Esophagus (tissue), 2 donors: ENCODE data around the gene TOR1AIP2. TPM values are rescaled to one million over a fixed set of nuclear protein-coding genes. Genes with fewer than 3 reads are reported as not detected.

Experiments
- H3K27ac ChIP-seq, 2 donors: one replicate each; pipeline ENCODE4 v1.5.1; 2013; ENCODE audit warnings: low read depth in 2 of 2, mild to moderate bottlenecking in 2 of 2, inconsistent platforms in 1 of 2, low read length in 1 of 2, moderate library complexity in 1 of 2
- H3K27me3 ChIP-seq, 2 donors: one replicate each; pipeline ENCODE4 v1.6.1; 2013; ENCODE audit warnings: low read length in 2 of 2, control low read depth in 1 of 2, mild to moderate bottlenecking in 1 of 2; ENCODE audit not compliant: insufficient read depth in 2 of 2, control insufficient read depth in 1 of 2
- H3K36me3 ChIP-seq, 2 donors: one replicate each; pipeline ENCODE4 v1.6.1; 2013; ENCODE audit warnings: low read length in 1 of 2; ENCODE audit not compliant: control insufficient read depth in 2 of 2, insufficient read depth in 2 of 2
- H3K4me1 ChIP-seq, 2 donors: one replicate each; pipeline ENCODE4 v1.6.1; 2013; ENCODE audit warnings: low read length in 1 of 2; ENCODE audit not compliant: control insufficient read depth in 2 of 2, insufficient read depth in 2 of 2
- H3K4me3 ChIP-seq, 2 donors: one replicate each; pipeline ENCODE4 v1.5.1; 2013; ENCODE audit warnings: low read length in 2 of 2, mild to moderate bottlenecking in 2 of 2, low read depth in 1 of 2, moderate library complexity in 1 of 2
- H3K9me3 ChIP-seq, 2 donors: one replicate each; pipeline ENCODE4 v1.6.1; 2013; ENCODE audit warnings: mild to moderate bottlenecking in 2 of 2, low read depth in 1 of 2, low read length in 1 of 2, moderate library complexity in 1 of 2; ENCODE audit not compliant: control insufficient read depth in 2 of 2, insufficient read depth in 1 of 2
- WGBS, 2 donors: extraction: QIAGEN DNeasy Blood & Tissue Kit; methylation state at CpG; one replicate each; pipeline ENCODE4 v1.1.7; 2013; 5-methylcytosine and 5-hydroxymethylcytosine counted together
- polyA plus RNA-seq, 2 donors: library from polyadenylated mRNA; stranded (reverse); fragments of 200-250 nt; gene quantifications; one replicate each; pipeline ENCODE4 v1.2.3, GENCODE V29; 2013
- donor health status: healthy with polysubstance abuse.
- donor health status: Bipolar disorder and iron deficiency.

Gene TOR1AIP2
- polyA plus RNA-seq, 2 donors = 8.1 to 20.6 TPM

GRCh38 chr1:179821524-179821923, 56.1 kb downstream of the TOR1AIP2 start:
- Histone ChIP-seq H3K4me3 (no peak overlapping the region), H3K36me3 (no peaks in the 10 kb centered on the region), H3K4me1 (no peaks in the 10 kb centered on the region), H3K27me3 (no peaks in the 10 kb centered on the region), H3K27ac (no peak overlapping the region), H3K9me3 (no peaks in the 10 kb centered on the region)
- WGBS, 2 donors = 88% methylated on average over 9 of the region's 9 CpGs

- Histone ChIP-seq H3K4me3 (no peak overlapping the region), H3K27me3 (no peaks in the 10 kb centered on the region), H3K4me1 (no peaks in the 10 kb centered on the region), H3K36me3 (no peaks in the 10 kb centered on the region), H3K9me3 (no peaks in the 10 kb centered on the region), H3K27ac (no peak overlapping the region)
- 86 to 88% methylated on average over 9 of the region's 9 CpGs for whole genome bisulfite sequencing, 2 donors
Measured at GRCh38 chr1:179820226-179820970, 57.2 kb downstream of the TOR1AIP2 start.

DNA sequence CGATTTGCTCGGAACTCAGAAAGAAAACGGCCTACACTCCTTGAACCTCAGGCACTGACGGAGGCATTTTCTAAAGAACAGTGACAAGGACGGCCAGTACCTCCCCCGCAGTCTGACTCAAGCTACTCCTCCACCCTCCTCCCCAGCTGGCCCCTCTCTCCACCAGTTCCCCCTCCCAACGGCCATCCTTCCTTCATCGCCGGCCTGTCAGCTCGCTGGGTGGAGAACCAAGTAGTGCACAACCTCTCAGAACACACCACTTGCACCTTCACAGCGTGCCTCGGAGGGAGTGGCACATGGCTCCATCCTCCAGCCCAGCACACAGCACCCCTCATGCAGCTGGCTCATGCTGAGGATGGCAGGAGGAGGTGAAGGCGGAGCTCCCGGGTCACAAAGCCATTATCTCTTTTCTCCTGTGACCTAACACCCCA, 58.8 kb downstream of the TOR1AIP2 start:
- Histone ChIP-seq H3K27ac (no peak overlapping the region), H3K4me1 (peaks cover 0 to 5% of the 10 kb centered on the region in 2 donors), H3K27me3 (no peaks in the 10 kb centered on the region), H3K4me3 (no peak overlapping the region), H3K9me3 (no peaks in the 10 kb centered on the region), H3K36me3 (no peaks in the 10 kb centered on the region)
- WGBS, 2 donors = 72 to 74% methylated on average over 14 of the region's 14 CpGs

- H3K9me3 ChIP-seq = no peaks in the 10 kb centered on the region
- H3K27me3 ChIP-seq = no peaks in the 10 kb centered on the region
- peaks cover 0 to 5% of the 10 kb centered on the region in 2 donors for H3K4me1 ChIP-seq
- no peaks in the 10 kb centered on the region for H3K36me3 ChIP-seq
- no peak overlapping the region for H3K4me3 ChIP-seq
- WGBS, 2 donors = 81 to 88% methylated on average over 7 of the region's 7 CpGs
- no peak overlapping the region for H3K27ac ChIP-seq
Measured at GRCh38 chr1:179818260-179818659, 59.3 kb downstream of the TOR1AIP2 start.

DNA sequence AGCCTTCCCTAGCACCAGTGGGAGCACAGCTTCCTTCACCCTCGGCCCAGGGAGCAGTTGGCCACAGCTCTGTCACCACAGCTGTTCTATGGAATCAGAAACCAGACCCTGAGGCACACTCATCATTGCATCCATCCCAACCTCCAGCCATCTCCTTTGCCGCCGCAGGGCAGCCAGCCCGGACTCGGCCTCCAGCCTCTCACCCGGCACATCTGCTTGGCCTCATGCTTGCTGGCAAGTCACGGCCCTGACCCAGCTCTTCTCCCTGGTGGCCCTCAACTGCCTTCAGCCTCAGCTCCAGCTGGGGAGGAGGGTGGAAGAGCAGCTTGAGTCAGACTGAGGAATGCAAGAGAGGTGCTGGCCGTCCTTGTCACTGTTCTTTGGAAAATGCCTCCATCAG, 59.8 kb downstream of the TOR1AIP2 start:
- no peak overlapping the region for H3K27ac ChIP-seq

GRCh38 chr1:179817056-179817455, 60.5 kb downstream of the TOR1AIP2 start:
- WGBS, 2 donors = 93 to 95% methylated on average over 8 of the region's 8 CpGs
- H3K36me3 ChIP-seq = no peaks in the 10 kb centered on the region
- H3K4me3 ChIP-seq = no peak overlapping the region
- H3K27ac ChIP-seq = no peak overlapping the region
- H3K27me3 ChIP-seq = no peaks in the 10 kb centered on the region
- H3K4me1 ChIP-seq = peaks cover 0 to 5% of the 10 kb centered on the region in 2 donors
- H3K9me3 ChIP-seq = no peaks in the 10 kb centered on the region

More for the DNA sequence above, 59.8 kb downstream of the TOR1AIP2 start:
- H3K27me3 ChIP-seq = no peaks in the 10 kb centered on the region
- H3K9me3 ChIP-seq = no peaks in the 10 kb centered on the region
- no peak overlapping the region for H3K4me3 ChIP-seq
- no peaks in the 10 kb centered on the region for H3K36me3 ChIP-seq
- peaks cover 0 to 5% of the 10 kb centered on the region in 2 donors for H3K4me1 ChIP-seq
- WGBS, 2 donors = 69 to 74% methylated on average over 8 of the region's 8 CpGs

GRCh38 chr1:179816196-179816960, 61.2 kb downstream of the TOR1AIP2 start:
- 57 to 67% methylated on average over 17 of the region's 17 CpGs for WGBS, 2 donors
- Histone ChIP-seq H3K4me1 (peaks cover 0 to 5% of the 10 kb centered on the region in 2 donors), H3K27ac (no peak overlapping the region), H3K36me3 (no peaks in the 10 kb centered on the region), H3K4me3 (no peak overlapping the region), H3K27me3 (no peaks in the 10 kb centered on the region), H3K9me3 (no peaks in the 10 kb centered on the region)

GRCh38 chr1:179815641-179816040, 62.0 kb downstream of the TOR1AIP2 start:
- WGBS, 2 donors = 31 to 46% methylated on average over 5 of the region's 5 CpGs

DNA sequence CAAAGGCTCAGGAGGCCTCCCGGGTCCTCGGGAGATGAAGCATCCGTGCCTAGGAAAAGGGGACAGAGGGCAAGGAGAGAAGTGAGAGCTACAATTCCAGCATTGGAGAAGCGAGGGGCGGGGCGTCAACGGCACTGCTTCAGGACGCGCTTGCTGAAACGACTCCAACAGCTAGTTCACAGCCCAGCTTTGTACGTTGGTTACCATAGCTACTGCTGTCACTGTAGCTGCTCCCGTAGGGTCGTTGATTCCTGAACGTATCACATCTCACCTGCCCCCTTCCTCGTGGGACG, 63.1 kb downstream of the TOR1AIP2 start:
- 2 to 3% methylated on average over 16 of the region's 16 CpGs for WGBS, 2 donors
- Histone ChIP-seq H3K9me3 (no peaks in the 10 kb centered on the region), H3K27me3 (no peaks in the 10 kb centered on the region), H3K36me3 (no peaks in the 10 kb centered on the region), H3K27ac (no peak overlapping the region), H3K4me3 (peak overlapping the region; percentile 30 to 38), H3K4me1 (peaks cover 0 to 7% of the 10 kb centered on the region in 2 donors)

More at GRCh38 chr1:179815641-179816040, 62.0 kb downstream of the TOR1AIP2 start:
- Histone ChIP-seq H3K36me3 (no peaks in the 10 kb centered on the region), H3K27me3 (no peaks in the 10 kb centered on the region), H3K4me3 (peak overlapping the region in 1 of 2 donors; percentile 38), H3K27ac (no peak overlapping the region), H3K4me1 (peaks cover 0 to 5% of the 10 kb centered on the region in 2 donors), H3K9me3 (no peaks in the 10 kb centered on the region)
